Globus pallidus (tissue), 1 donor: ENCODE data around the gene RAB40B.

Experiments
- DNase-seq: peaks from one replicate; pipeline ENCODE4 v3.0.0-alpha.2; 2015; ENCODE audit warnings: low spot score

Gene RAB40B

GRCh38 chr17:82691714-82692113 is 6.8 kb downstream of the RAB40B start:
- DNase-seq, result no peak

- DNase-seq, result peak; percentile 95
Observed at GRCh38 chr17:82690786-82691489, 7.6 kb downstream of the RAB40B start.

- no peak for DNase-seq
Observed at GRCh38 chr17:82689077-82689476, 9.4 kb downstream of the RAB40B start.

GRCh38 chr17:82687871-82688270 is 10.6 kb downstream of the RAB40B start:
- DNase-seq, result no peak

DNA sequence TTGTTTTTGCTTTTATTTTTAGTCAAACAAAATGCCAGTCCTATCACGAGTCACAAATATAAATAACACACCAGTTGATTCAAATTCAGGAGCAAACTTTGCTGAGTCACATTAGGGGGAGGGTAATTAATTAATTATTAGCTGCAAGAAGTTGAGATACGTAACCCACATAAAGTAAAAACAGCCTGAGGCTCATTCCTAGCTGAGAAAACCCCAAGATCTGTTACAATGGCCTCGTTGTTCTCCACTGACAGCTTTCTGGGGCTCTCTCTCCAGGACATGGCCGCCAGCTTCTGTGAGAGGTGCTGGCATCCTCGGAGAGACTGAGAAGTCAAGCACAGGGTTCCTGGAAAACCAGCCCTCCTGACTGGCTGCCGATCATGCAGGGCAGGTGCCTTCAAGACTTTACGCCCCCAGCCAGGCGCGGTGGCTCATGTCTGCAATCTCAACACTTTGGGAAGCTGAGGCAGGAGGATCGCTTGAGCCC is 11.1 kb downstream of the RAB40B start:
- peak; percentile 85 for DNase-seq

- DNase-seq, result no peak
Observed at GRCh38 chr17:82686366-82687324, 11.9 kb downstream of the RAB40B start.

DNA sequence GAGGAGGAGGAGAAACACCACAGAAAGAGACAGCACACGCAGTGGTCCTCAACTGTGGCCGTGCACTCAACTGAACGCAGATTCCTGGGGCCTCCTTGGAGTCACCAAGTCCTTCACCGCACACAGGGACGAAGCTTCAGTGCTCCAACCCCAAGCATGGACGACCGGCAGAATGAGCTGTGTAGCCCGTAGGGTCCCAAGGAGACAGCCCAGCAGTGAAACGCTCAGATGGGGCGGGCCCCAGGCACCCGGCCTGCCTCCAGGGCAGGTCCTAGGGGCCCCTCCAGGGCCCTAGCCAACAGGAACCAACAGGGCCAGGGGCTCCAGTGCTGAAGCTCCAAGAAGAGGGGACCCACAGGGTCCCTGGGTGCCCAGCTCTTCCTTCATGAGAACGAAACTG is 13.2 kb downstream of the RAB40B start:
- no peak for DNase-seq

- no peak for DNase-seq
Observed at GRCh38 chr17:82684228-82684841, 14.2 kb downstream of the RAB40B start.

GRCh38 chr17:82683534-82683933 is 15.0 kb downstream of the RAB40B start:
- no peak for DNase-seq

GRCh38 chr17:82681547-82681946 is 17.0 kb downstream of the RAB40B start:
- no peak for DNase-seq

- no peak for DNase-seq
Observed at GRCh38 chr17:82679586-82680465, 18.7 kb downstream of the RAB40B start.

DNA sequence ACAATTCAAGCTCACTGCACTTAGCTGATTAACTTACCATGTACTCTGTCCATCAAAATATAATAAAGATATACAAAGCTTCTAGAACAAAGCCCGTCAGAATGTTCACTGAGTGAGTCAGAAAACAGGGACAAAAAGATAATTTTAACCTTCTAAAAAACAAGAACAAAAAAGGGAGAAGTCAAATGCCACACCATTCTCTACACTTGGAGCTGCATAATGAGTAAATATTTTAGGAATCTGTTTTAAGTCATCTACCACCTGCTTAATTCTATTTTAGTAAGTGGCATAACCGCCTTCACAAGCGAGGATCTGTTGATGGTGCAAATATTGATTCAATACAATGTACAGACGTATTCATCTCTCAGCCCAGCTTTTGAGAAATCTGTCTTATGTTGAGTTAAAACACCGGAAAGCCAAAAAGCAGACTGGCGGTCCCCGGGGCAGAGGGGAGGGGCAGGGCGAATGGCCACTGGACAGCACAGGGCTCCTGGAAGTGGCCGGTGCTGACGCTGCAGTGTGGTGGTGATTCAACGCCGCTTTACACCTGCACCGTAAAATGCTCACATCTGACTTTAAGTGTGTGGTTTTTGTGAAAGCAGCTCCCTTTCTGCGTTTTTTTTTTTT is 20.1 kb downstream of the RAB40B start:
- DNase-seq, result no peak

GRCh38 chr17:82677353-82677925 is 21.1 kb downstream of the RAB40B start:
- no peak for DNase-seq

DNA sequence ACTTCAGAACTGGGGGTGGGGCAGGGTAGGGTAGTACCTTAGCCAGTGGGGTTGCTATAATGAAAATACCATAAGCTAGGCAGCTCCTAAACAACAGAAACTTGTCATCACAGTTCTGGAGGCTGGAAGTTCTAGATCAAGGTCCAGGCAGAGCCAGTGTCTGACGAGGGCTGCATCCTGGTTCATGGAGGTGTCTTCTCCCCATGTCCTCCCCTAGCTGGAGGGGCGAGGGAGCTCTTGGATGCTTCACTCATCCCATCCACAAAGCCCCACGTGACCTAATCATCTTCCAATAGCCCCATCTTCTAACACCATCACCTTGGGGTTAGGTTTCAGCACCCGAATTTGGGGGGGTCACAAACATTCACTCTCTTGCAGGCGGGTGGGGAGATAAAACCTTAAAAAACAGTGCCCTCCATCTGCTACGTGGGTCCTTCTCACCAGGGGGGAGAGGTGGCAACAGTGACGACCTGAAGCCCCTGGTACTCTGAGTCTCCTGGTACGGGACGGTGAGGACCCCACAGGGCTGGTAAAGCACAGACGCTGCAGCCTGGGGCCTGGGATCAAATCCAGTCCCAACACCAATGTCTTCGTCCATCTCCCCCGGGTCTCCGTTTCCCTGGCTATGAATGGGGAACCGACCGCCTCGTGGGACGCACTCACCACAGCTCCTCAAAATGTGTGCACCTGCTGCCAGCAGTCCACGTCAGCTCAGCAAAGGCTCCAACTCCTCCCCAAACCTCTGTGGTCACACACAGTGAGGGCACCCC is 22.8 kb downstream of the RAB40B start:
- no peak for DNase-seq

GRCh38 chr17:82674656-82675475 is 23.6 kb downstream of the RAB40B start:
- peak; percentile 94 for DNase-seq

DNA sequence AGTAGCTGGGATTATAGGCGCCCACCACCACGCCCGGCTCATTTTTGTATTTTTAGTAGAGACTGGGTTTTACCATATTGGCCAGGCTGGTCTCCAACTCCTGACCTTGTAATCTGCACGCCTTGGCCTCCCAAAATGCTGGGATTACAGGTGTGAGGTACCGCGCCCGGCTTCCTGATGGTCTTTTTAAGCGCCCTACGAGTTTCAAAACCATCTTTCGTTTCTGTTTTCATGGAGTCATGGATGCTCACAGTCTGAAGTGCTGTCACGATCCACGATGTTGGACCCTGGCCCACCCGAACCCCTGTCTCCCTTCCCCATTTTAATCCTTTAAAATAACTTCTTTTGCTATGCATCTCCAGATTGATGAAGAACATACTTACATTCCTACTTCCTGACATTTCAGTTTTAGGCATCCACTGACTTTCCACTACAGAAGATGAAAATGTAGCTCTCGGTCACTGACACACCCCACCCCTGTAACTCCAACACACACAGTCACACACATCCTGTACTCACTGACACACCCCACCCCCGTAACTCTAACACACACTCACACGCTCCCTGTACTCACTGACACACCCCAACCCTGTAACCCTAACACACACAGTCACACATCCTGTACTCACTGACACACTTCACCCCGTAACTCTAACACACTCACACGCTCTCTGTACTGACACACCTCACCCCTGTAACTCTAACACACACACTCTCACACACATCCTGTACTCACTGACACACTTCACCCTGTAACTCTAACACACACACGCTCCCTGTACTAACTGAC is 27.6 kb downstream of the RAB40B start:
- no peak for DNase-seq

- DNase-seq, result peak; percentile 90
Observed at GRCh38 chr17:82668631-82669099, 29.8 kb downstream of the RAB40B start.

- DNase-seq, result no peak
Observed at GRCh38 chr17:82668024-82668630, 30.4 kb downstream of the RAB40B start.
